ENCODE results near the gene GTF2F1. TPM values are rescaled to one million over a fixed set of nuclear protein-coding genes. Genes with fewer than 3 reads are reported as not detected.
"Not testable (repeated sequence)": the region's sequence is repeated elsewhere in the genome, so short reads cannot be mapped to it uniquely, and the experiment has no call there.

The GTF2F1 gene
- total and polyA plus RNA-seq, 4 donors: 7.4 to 24.4 (median 16.8) TPM

DNA sequence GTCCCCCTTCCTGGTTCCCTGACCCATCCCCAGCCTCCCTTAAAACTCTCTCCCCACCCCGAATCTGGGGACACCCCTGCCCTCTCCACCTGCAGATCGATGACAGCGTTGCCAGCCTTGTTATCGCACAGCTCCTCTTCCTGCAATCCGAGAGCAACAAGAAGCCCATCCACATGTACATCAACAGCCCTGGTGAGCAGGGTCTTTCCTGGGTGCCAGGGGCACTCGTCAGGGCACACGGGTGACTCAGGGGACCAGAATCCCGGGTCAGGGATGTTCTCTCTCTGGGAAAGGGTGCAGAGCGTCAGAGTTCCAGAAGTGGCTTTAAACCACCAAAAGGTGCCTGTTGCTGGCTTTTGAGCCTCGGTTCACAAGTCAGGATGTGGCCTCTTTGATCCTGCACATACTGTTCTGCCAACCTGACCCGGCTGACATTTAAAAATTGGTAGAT is 30.6 kb downstream of the GTF2F1 start:
- Histone ChIP-seq H3K27ac (ENCODE audit: low read depth in 1 of 2, low read length in 2 of 2) (peak overlapping the region; percentile 62 to 72), H3K4me3 (ENCODE audit: low read depth in 1 of 3, low read length in 3 of 3) (peak overlapping the region; percentile 68 to 82 (median 81)), H3K27me3 (ENCODE audit: control insufficient read depth in 4 of 4, insufficient read depth in 4 of 4, low read length in 3 of 4) (no peaks in the 10 kb centered on the region), H3K9ac (ENCODE audit: low read depth in 1 of 2, low read length in 2 of 2) (peak overlapping the region; percentile 28 to 76), H3K4me1 (ENCODE audit: control insufficient read depth in 4 of 4, insufficient read depth in 4 of 4, low read length in 3 of 4) (peaks cover 0 to 11% (median 5%) of the 10 kb centered on the region in 4 donors), H3K9me3 (ENCODE audit: control insufficient read depth in 4 of 4, low read length in 3 of 4) (no peaks in the 10 kb centered on the region), H3K36me3 (ENCODE audit: control insufficient read depth in 4 of 4, insufficient read depth in 3 of 4, low read depth in 1 of 4, low read length in 3 of 4) (peaks cover 8 to 16% (median 15%) of the 10 kb centered on the region in 4 donors)
- 18% methylated on average over 11 of the region's 11 CpGs for WGBS
- TF ChIP-seq FOXA1 (IDR thresholded peaks at IDR 0.05): no peak
- peak; percentile 16 to 33 for TF ChIP-seq HNF4A (conservative IDR thresholded peaks at IDR 0.05)
- no peak for TF ChIP-seq YY1 (IDR thresholded peaks at IDR 0.05)
- no peak for DNase-seq (ENCODE audit: low spot score)

DNA sequence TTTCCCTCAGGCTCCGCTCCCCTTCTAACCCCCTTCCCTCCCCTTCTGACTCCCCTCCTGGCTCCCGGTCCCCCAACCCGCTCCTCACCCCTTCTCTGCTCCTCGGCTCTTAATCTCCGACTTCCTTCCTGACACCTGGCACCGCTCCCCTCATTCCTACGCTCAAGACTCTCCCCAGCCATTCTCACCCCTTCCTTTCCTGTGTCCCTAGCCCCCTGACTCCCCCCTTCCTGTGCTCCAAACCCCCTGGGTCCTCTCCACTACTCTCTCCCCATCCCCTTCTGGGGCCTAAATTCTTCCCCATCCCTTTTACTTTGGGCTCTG is 31.0 kb downstream of the GTF2F1 start:
- Histone ChIP-seq H3K9me3 (ENCODE audit: control insufficient read depth in 4 of 4, low read length in 3 of 4) (no peaks in the 10 kb centered on the region), H3K36me3 (ENCODE audit: control insufficient read depth in 4 of 4, insufficient read depth in 3 of 4, low read depth in 1 of 4, low read length in 3 of 4) (peaks cover 8 to 15% (median 12%) of the 10 kb centered on the region in 4 donors), H3K9ac (ENCODE audit: low read depth in 1 of 2, low read length in 2 of 2) (peak overlapping the region; percentile 28 to 76), H3K4me3 (ENCODE audit: low read depth in 1 of 3, low read length in 3 of 3) (peak overlapping the region; percentile 68 to 82 (median 81)), H3K27ac (ENCODE audit: low read depth in 1 of 2, low read length in 2 of 2) (peak overlapping the region; percentile 62 to 72), H3K4me1 (ENCODE audit: control insufficient read depth in 4 of 4, insufficient read depth in 4 of 4, low read length in 3 of 4) (peaks cover 0 to 11% (median 5%) of the 10 kb centered on the region in 4 donors), H3K27me3 (ENCODE audit: control insufficient read depth in 4 of 4, insufficient read depth in 4 of 4, low read length in 3 of 4) (no peaks in the 10 kb centered on the region)
- under 1% methylated on average over 7 of the region's 7 CpGs for WGBS
- TF ChIP-seq, protein P1, sequence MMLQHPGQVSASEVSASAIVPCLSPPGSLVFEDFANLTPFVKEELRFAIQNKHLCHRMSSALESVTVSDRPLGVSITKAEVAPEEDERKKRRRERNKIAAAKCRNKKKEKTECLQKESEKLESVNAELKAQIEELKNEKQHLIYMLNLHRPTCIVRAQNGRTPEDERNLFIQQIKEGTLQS (IDR thresholded peaks at IDR 0.05): no peak
- no peak for TF ChIP-seq NR2F2 (IDR thresholded peaks at IDR 0.05)
- no peak for TF ChIP-seq YY1 (IDR thresholded peaks at IDR 0.05)
- TF ChIP-seq SP1 (IDR thresholded peaks at IDR 0.05): no peak
- no peak for TF ChIP-seq JUND (IDR thresholded peaks at IDR 0.05)
- TF ChIP-seq, protein P2, sequence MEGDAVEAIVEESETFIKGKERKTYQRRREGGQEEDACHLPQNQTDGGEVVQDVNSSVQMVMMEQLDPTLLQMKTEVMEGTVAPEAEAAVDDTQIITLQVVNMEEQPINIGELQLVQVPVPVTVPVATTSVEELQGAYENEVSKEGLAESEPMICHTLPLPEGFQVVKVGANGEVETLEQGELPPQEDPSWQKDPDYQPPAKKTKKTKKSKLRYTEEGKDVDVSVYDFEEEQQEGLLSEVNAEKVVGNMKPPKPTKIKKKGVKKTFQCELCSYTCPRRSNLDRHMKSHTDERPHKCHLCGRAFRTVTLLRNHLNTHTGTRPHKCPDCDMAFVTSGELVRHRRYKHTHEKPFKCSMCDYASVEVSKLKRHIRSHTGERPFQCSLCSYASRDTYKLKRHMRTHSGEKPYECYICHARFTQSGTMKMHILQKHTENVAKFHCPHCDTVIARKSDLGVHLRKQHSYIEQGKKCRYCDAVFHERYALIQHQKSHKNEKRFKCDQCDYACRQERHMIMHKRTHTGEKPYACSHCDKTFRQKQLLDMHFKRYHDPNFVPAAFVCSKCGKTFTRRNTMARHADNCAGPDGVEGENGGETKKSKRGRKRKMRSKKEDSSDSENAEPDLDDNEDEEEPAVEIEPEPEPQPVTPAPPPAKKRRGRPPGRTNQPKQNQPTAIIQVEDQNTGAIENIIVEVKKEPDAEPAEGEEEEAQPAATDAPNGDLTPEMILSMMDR (IDR thresholded peaks at IDR 0.05; ENCODE audit: low read depth, low read length, missing input control): no peak
- no peak for TF ChIP-seq FOXA2 (IDR thresholded peaks at IDR 0.05)
- TF ChIP-seq RXRA (IDR thresholded peaks at IDR 0.05): no peak
- TF ChIP-seq, protein P3, sequence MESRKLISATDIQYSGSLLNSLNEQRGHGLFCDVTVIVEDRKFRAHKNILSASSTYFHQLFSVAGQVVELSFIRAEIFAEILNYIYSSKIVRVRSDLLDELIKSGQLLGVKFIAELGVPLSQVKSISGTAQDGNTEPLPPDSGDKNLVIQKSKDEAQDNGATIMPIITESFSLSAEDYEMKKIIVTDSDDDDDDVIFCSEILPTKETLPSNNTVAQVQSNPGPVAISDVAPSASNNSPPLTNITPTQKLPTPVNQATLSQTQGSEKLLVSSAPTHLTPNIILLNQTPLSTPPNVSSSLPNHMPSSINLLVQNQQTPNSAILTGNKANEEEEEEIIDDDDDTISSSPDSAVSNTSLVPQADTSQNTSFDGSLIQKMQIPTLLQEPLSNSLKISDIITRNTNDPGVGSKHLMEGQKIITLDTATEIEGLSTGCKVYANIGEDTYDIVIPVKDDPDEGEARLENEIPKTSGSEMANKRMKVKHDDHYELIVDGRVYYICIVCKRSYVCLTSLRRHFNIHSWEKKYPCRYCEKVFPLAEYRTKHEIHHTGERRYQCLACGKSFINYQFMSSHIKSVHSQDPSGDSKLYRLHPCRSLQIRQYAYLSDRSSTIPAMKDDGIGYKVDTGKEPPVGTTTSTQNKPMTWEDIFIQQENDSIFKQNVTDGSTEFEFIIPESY (IDR thresholded peaks at IDR 0.05): no peak
- TF ChIP-seq EGR1 (IDR thresholded peaks at IDR 0.05; ENCODE audit: low read depth in 2 of 2): no peak
- no peak for TF ChIP-seq HNF4G (IDR thresholded peaks at IDR 0.05)
- no peak for TF ChIP-seq FOXA1 (IDR thresholded peaks at IDR 0.05)
- no peak for TF ChIP-seq TAF1 (conservative IDR thresholded peaks at IDR 0.05)
- TF ChIP-seq, protein P4, sequence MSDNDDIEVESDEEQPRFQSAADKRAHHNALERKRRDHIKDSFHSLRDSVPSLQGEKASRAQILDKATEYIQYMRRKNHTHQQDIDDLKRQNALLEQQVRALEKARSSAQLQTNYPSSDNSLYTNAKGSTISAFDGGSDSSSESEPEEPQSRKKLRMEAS (IDR thresholded peaks at IDR 0.05): no peak
- no peak for DNase-seq (ENCODE audit: low spot score)

DNA sequence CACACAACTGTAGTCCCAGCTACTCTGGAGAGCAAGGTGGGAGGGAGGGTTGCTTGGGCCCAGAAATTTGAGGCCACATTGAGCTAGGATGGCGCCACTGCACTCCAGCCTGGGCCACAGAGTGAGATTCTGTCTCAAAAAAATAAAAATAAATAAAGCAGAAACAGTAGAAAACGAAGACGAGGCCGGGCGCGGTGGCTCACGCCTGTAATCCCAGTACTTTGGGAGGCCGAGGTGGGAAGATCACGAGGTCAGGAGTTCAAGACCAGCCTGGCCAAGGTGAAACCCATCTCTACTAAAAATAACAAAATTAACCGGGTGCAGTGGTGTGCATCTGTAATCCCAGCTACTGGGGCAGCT is 32.1 kb downstream of the GTF2F1 start:
- Histone ChIP-seq H3K27ac (ENCODE audit: low read depth in 1 of 2, low read length in 2 of 2) (peak overlapping the region in 1 of 2 donors; percentile 1), H3K4me1 (ENCODE audit: control insufficient read depth in 4 of 4, insufficient read depth in 4 of 4, low read length in 3 of 4) (peaks cover 0 to 11% (median 5%) of the 10 kb centered on the region in 4 donors), H3K4me3 (ENCODE audit: low read depth in 1 of 3, low read length in 3 of 3) (peak overlapping the region in 1 of 3 donors; percentile 81)
- H3K36me3 ChIP-seq (ENCODE audit: control insufficient read depth in 4 of 4, insufficient read depth in 3 of 4, low read depth in 1 of 4, low read length in 3 of 4); H3K9ac ChIP-seq (ENCODE audit: low read depth in 1 of 2, low read length in 2 of 2); H3K27me3 ChIP-seq (ENCODE audit: control insufficient read depth in 4 of 4, insufficient read depth in 4 of 4, low read length in 3 of 4); DNase-seq (ENCODE audit: low spot score); H3K9me3 ChIP-seq (ENCODE audit: control insufficient read depth in 4 of 4, low read length in 3 of 4): not testable (repeated sequence)
- WGBS: 94% methylated on average over 10 of the region's 10 CpGs

DNA sequence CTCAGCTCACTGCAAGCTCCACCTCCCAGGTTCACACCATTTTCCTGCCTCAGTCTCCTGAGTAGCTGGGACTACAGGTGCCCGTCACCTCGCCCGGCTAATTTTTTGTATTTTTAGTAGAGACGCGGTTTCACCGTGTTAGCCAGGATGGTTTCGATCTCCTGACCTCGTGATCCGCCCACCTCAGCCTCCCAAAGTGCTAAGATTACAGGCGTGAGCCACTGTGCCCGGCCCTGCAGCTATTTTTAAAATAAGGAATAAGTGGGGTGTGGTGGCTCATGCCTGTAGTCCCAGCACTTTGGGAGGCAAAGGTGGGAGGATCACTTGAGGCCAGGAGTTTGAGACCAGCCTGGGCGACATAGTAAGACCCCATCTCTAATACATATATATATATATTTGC is 32.5 kb downstream of the GTF2F1 start:
- H3K4me3 ChIP-seq (ENCODE audit: low read depth in 1 of 3, low read length in 3 of 3); DNase-seq (ENCODE audit: low spot score); H3K9ac ChIP-seq (ENCODE audit: low read depth in 1 of 2, low read length in 2 of 2); H3K36me3 ChIP-seq (ENCODE audit: control insufficient read depth in 4 of 4, insufficient read depth in 3 of 4, low read depth in 1 of 4, low read length in 3 of 4); H3K9me3 ChIP-seq (ENCODE audit: control insufficient read depth in 4 of 4, low read length in 3 of 4); H3K27me3 ChIP-seq (ENCODE audit: control insufficient read depth in 4 of 4, insufficient read depth in 4 of 4, low read length in 3 of 4); H3K27ac ChIP-seq (ENCODE audit: low read depth in 1 of 2, low read length in 2 of 2): not testable (repeated sequence)
- 94% methylated on average over 12 of the region's 12 CpGs for WGBS
- peaks cover 0 to 11% (median 5%) of the 10 kb centered on the region in 4 donors for H3K4me1 ChIP-seq (ENCODE audit: control insufficient read depth in 4 of 4, insufficient read depth in 4 of 4, low read length in 3 of 4)

All from liver (tissue), 9 donors.